Progenitor cell of endocrine pancreas (in vitro differentiated cells): Measurements from ENCODE around the gene CYP4B1. TPM values are rescaled to one million over a fixed set of nuclear protein-coding genes. Genes with fewer than 3 reads are reported as not detected.

Experiments
- DNase-seq: peaks from one replicate; pipeline ENCODE4 v3.0.0; 2021; ENCODE audit warnings: low spot score; ENCODE audit not compliant: unreplicated experiment
- H3K27ac Mint-ChIP-seq: 2 replicates; pipeline ENCODE4 v1.8.0; 2021; ENCODE audit warnings: mild to moderate bottlenecking, moderate library complexity, mixed read lengths
- H3K27me3 Mint-ChIP-seq: 2 replicates; pipeline ENCODE4 v1.8.0; 2021; ENCODE audit warnings: mixed read lengths
- H3K36me3 Mint-ChIP-seq: 2 replicates; pipeline ENCODE4 v1.8.0; 2022; ENCODE audit warnings: mixed read lengths; ENCODE audit not compliant: insufficient read depth
- H3K4me1 Mint-ChIP-seq: 2 replicates; pipeline ENCODE4 v1.8.0; 2021; ENCODE audit warnings: low read depth, mixed read lengths
- H3K4me3 Mint-ChIP-seq: 2 replicates; pipeline ENCODE4 v1.8.0; 2021; ENCODE audit warnings: low read depth, mild to moderate bottlenecking, moderate library complexity, mixed read lengths
- H3K9me3 Mint-ChIP-seq: 2 replicates; pipeline ENCODE4 v1.8.0; 2021; ENCODE audit warnings: low read depth, mixed read lengths
- CTCF ChIP-seq: fragments of 200-600 bp; sonication (generic); IDR thresholded peaks from one replicate; pipeline ENCODE4 v1.5.0; 2021; ENCODE audit warnings: antibody characterized with exemption, mild to moderate bottlenecking; ENCODE audit not compliant: unreplicated experiment
- total RNA-seq: library from RNA; stranded (reverse); gene quantifications from 2 replicates; pipeline ENCODE4 v1.2.1, GENCODE V29; 2021

The CYP4B1 gene
- total RNA-seq, 1 donor from 2014 or later, result not detected

- Mint-ChIP-seq H3K4me1 (peaks cover 2% of the 10 kb centered on the region), H3K36me3 (no peaks in the 10 kb centered on the region), H3K27ac (no peak overlapping the region), H3K4me3 (no peak overlapping the region), H3K27me3 (no peaks in the 10 kb centered on the region), H3K9me3 (peaks cover 3% of the 10 kb centered on the region)
- TF ChIP-seq CTCF, result no peak
- DNase-seq, result no peak
Measured at GRCh38 chr1:46797696-46798470, 963 bp upstream of the CYP4B1 start.

- Mint-ChIP-seq H3K4me1 (peaks cover 4% of the 10 kb centered on the region), H3K9me3 (no peaks in the 10 kb centered on the region), H3K36me3 (no peaks in the 10 kb centered on the region), H3K27ac (no peak overlapping the region), H3K4me3 (no peak overlapping the region), H3K27me3 (no peaks in the 10 kb centered on the region)
- no peak for TF ChIP-seq CTCF
- no peak for DNase-seq
Measured at GRCh38 chr1:46800742-46801141, 1.9 kb downstream of the CYP4B1 start.

- Mint-ChIP-seq H3K27ac (no peak overlapping the region), H3K9me3 (no peaks in the 10 kb centered on the region), H3K4me1 (peaks cover 4% of the 10 kb centered on the region), H3K36me3 (no peaks in the 10 kb centered on the region), H3K27me3 (no peaks in the 10 kb centered on the region), H3K4me3 (no peak overlapping the region)
- DNase-seq, result no peak
- no peak for TF ChIP-seq CTCF
Measured at GRCh38 chr1:46801323-46802055, 2.6 kb downstream of the CYP4B1 start.

- H3K4me3 Mint-ChIP-seq, result no peak overlapping the region
- no peak for DNase-seq
- no peak for TF ChIP-seq CTCF
- H3K27ac Mint-ChIP-seq, result no peak overlapping the region
- H3K36me3 Mint-ChIP-seq, result no peaks in the 10 kb centered on the region
- H3K4me1 Mint-ChIP-seq, result peaks cover 4% of the 10 kb centered on the region
- H3K27me3 Mint-ChIP-seq, result no peaks in the 10 kb centered on the region
- no peaks in the 10 kb centered on the region for H3K9me3 Mint-ChIP-seq
Measured at GRCh38 chr1:46802081-46802480, 3.2 kb downstream of the CYP4B1 start.

GRCh38 chr1:46802901-46803574 is 4.2 kb downstream of the CYP4B1 start:
- H3K4me3 Mint-ChIP-seq, result no peak overlapping the region
- TF ChIP-seq CTCF, result no peak
- H3K36me3 Mint-ChIP-seq, result no peaks in the 10 kb centered on the region
- H3K27ac Mint-ChIP-seq, result no peak overlapping the region
- H3K27me3 Mint-ChIP-seq, result no peaks in the 10 kb centered on the region
- peaks cover 3% of the 10 kb centered on the region for H3K9me3 Mint-ChIP-seq
- DNase-seq, result no peak
- peaks cover 2% of the 10 kb centered on the region for H3K4me1 Mint-ChIP-seq
